Measurements from ENCODE around the gene TRIM44. TPM values are rescaled to one million over a fixed set of nuclear protein-coding genes. Genes with fewer than 3 reads are reported as not detected.
A peak's percentile ranks its signal among the peaks of the same experiment; 100 is the strongest.

The TRIM44 gene
- total and polyA plus RNA-seq, 4 experiments from 2014 or later: 34.7 to 53.1 (median 48.7) TPM

DNA sequence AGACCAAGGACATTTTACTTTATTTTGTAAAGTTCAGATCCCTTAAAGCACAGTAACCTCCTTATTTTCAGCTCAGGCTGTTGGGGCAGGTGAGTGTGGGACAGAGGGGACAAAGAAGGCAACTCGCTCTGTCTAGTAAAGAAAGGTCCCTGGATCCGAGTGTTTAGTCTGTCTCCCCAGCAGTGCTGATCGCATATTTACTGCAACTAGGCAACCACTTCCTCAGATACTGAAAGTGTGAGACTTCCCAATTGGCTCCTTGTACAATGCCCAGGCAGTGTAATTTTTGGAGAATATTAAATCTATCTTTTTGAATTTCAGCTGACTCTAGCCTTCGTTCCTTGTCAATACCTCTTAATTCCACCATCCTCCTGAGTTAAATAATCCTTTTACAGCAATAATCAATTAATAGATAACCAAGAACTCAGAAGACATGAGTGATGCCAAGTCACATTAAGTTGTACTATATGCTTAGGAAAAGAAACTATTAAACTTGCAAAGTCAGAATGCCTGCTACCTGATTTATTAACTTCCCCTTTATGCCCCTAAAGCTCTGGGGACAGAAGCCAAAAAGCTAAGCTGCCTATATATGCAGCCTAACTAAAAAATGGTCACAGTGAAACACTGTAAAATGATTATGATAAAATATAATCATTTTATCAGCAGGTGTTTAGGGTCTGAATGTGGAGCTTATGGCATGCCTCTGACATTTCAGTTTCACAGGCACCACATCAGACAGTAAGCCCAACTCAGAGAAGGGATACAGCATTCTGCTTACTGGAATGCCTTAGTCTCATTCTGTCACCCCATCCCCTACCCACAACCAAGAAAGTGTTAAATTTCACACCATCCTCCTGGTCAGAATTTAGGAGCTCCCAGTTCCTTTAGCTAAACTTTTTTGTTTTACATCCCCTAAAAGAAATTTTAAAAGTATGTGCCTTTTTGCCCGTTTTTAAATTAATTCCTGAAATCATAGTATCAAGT is 138.7 kb downstream of the TRIM44 start:
- Mint-ChIP-seq H3K36me3 (peaks cover 8 to 32% of the 10 kb centered on the region in 2 donors), H3K4me3 (no peak overlapping the region), H3K27ac (peak overlapping the region in 2 of 7 donors; percentile 19 to 23), H3K9me3 (no peaks in the 10 kb centered on the region), H3K27me3 (no peaks in the 10 kb centered on the region), H3K4me1 (peaks cover 0 to 19% (median 6%) of the 10 kb centered on the region in 4 donors)
- DNase-seq: no peak
- H3K27ac ChIP-seq (ENCODE audit: low read depth, low read length): no peak overlapping the region
- CTCF ChIA-PET (ENCODE audit: partially characterized antibody): interaction anchor here (0.8 to 1.1 kb wide), 4 partner anchors 9 to 21 kb away, joined by 3 to 5 read pairs (median 4); no protein-coding TSS in a partner anchor
- POLR2A ChIA-PET (ENCODE audit: partially characterized antibody): no interaction called here
- no peak overlapping the region for H3K4me3 ChIP-seq (ENCODE audit: low read length in 2 of 2)
- no peaks in the 10 kb centered on the region for H3K9me3 ChIP-seq (ENCODE audit: control insufficient read depth in 1 of 2, low read length in 2 of 2)
- H3K27me3 ChIP-seq (ENCODE audit: insufficient read depth, low read length): no peaks in the 10 kb centered on the region
- no peaks in the 10 kb centered on the region for H3K4me1 ChIP-seq (ENCODE audit: insufficient read depth, low read length)
- intact Hi-C loops (cut with micrococcal nuclease): no loop called here
- H3K36me3 ChIP-seq (ENCODE audit: insufficient read depth, low read length): no peaks in the 10 kb centered on the region

- POLR2A ChIA-PET (ENCODE audit: partially characterized antibody): no interaction called here
- DNase-seq: no peak
- Histone ChIP-seq H3K4me1 (ENCODE audit: insufficient read depth, low read length) (no peaks in the 10 kb centered on the region), H3K4me3 (ENCODE audit: low read length in 2 of 2) (no peak overlapping the region), H3K27me3 (ENCODE audit: insufficient read depth, low read length) (no peaks in the 10 kb centered on the region), H3K9me3 (ENCODE audit: control insufficient read depth in 1 of 2, low read length in 2 of 2) (no peaks in the 10 kb centered on the region), H3K36me3 (ENCODE audit: insufficient read depth, low read length) (no peaks in the 10 kb centered on the region), H3K27ac (ENCODE audit: low read depth, low read length) (no peak overlapping the region)
- no peak overlapping the region for H3K27ac Mint-ChIP-seq
- no peaks in the 10 kb centered on the region for H3K27me3 Mint-ChIP-seq
- peaks cover 0 to 19% (median 5%) of the 10 kb centered on the region in 4 donors for H3K4me1 Mint-ChIP-seq
- CTCF ChIA-PET (ENCODE audit: partially characterized antibody): interaction anchor here (1.0 to 1.5 kb wide), 2 partner anchors 10 to 20 kb away, joined by 3 to 10 read pairs; no protein-coding TSS in a partner anchor
- H3K9me3 Mint-ChIP-seq: no peaks in the 10 kb centered on the region
- intact Hi-C loops (cut with micrococcal nuclease): no loop called here
- H3K36me3 Mint-ChIP-seq: peaks cover 15 to 38% of the 10 kb centered on the region in 2 donors
- no peak overlapping the region for H3K4me3 Mint-ChIP-seq
These were observed 139.6 kb downstream of the TRIM44 start for GRCh38 chr11:35802221-35802620.

GRCh38 chr11:35802672-35803071 is 140.1 kb downstream of the TRIM44 start:
- intact Hi-C loops (cut with micrococcal nuclease): no loop called here
- Mint-ChIP-seq H3K9me3 (no peaks in the 10 kb centered on the region), H3K4me3 (no peak overlapping the region), H3K27me3 (no peaks in the 10 kb centered on the region), H3K27ac (no peak overlapping the region), H3K36me3 (peaks cover 17 to 38% of the 10 kb centered on the region in 2 donors), H3K4me1 (peaks cover 0 to 16% (median 3%) of the 10 kb centered on the region in 4 donors)
- Histone ChIP-seq H3K9me3 (ENCODE audit: control insufficient read depth in 1 of 2, low read length in 2 of 2) (no peaks in the 10 kb centered on the region), H3K27ac (ENCODE audit: low read depth, low read length) (no peak overlapping the region), H3K4me3 (ENCODE audit: low read length in 2 of 2) (no peak overlapping the region), H3K4me1 (ENCODE audit: insufficient read depth, low read length) (no peaks in the 10 kb centered on the region), H3K27me3 (ENCODE audit: insufficient read depth, low read length) (no peaks in the 10 kb centered on the region), H3K36me3 (ENCODE audit: insufficient read depth, low read length) (no peaks in the 10 kb centered on the region)
- ChIA-PET CTCF (ENCODE audit: partially characterized antibody) (interaction anchor here (1.5 kb wide), 1 partner anchor 19 kb away, joined by 10 read pairs; no protein-coding TSS in a partner anchor), POLR2A (ENCODE audit: partially characterized antibody) (no interaction called here)
- no peak for DNase-seq

DNA sequence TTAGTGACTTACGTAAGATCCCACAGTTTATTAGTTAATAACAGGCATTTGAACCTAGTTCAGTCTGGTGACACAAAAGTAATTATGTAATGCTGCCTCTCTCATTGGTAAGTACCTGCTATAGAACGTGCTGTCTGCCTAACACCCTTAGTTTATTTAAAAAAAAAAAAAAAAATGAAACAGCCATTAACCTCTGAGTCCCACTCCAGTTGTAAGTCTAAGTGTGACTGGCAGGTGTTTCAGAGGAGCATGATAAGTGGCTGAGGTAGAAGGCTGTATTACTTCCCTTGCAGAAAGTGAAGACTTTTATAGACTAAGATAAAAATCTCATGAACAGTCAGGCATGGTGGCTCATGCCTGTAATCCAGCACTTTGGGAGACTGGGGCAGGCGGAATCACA is 140.5 kb downstream of the TRIM44 start:
- Mint-ChIP-seq H3K9me3 (no peaks in the 10 kb centered on the region), H3K27ac (no peak overlapping the region), H3K4me1 (peaks cover 0 to 13% (median 3%) of the 10 kb centered on the region in 4 donors), H3K4me3 (no peak overlapping the region), H3K36me3 (peaks cover 17 to 34% of the 10 kb centered on the region in 2 donors), H3K27me3 (no peaks in the 10 kb centered on the region)
- H3K27me3 ChIP-seq (ENCODE audit: insufficient read depth, low read length): no peaks in the 10 kb centered on the region
- no peaks in the 10 kb centered on the region for H3K36me3 ChIP-seq (ENCODE audit: insufficient read depth, low read length)
- no peak for DNase-seq
- intact Hi-C loops (cut with micrococcal nuclease): no loop called here
- no peaks in the 10 kb centered on the region for H3K9me3 ChIP-seq (ENCODE audit: control insufficient read depth in 1 of 2, low read length in 2 of 2)
- no peaks in the 10 kb centered on the region for H3K4me1 ChIP-seq (ENCODE audit: insufficient read depth, low read length)
- CTCF ChIA-PET (ENCODE audit: partially characterized antibody): interaction anchor here (1.5 kb wide), 1 partner anchor 19 kb away, joined by 10 read pairs; no protein-coding TSS in a partner anchor
- H3K4me3 ChIP-seq (ENCODE audit: low read length in 2 of 2): no peak overlapping the region
- H3K27ac ChIP-seq (ENCODE audit: low read depth, low read length): no peak overlapping the region
- POLR2A ChIA-PET (ENCODE audit: partially characterized antibody): no interaction called here

DNA sequence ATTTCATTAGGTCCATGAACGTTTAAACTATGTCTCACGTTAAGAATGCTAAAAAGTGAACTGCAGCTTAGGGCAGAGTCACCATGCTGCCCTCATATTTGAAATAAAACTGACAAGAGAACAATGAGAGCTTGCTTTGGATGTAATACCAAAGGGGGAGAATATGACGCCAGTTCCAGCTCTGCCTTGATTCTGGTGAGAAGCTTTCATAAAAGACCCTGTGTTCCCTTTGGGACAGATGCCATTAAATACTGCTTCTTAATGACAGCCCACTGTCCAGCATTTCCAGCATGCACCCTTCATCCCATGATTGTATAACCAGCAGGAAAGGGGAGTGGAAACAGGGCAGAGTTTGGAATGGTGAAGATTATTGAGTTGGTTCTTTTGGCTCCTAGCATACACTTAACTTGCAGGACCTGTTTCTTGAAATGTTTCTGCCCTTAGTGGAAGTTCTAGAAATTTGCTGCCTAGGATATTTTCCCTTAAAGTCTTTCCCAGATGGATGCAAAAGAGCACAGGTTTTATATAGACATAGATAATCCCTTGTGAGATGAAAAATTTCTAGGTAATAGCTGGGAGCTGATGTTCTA is 142.0 kb downstream of the TRIM44 start:
- H3K4me3 ChIP-seq (ENCODE audit: low read length in 2 of 2): no peak overlapping the region
- no peaks in the 10 kb centered on the region for H3K4me1 ChIP-seq (ENCODE audit: insufficient read depth, low read length)
- H3K4me1 Mint-ChIP-seq: peaks cover 0 to 6% (median 3%) of the 10 kb centered on the region in 4 donors
- H3K4me3 Mint-ChIP-seq: no peak overlapping the region
- ChIA-PET POLR2A (ENCODE audit: partially characterized antibody) (no interaction called here), CTCF (ENCODE audit: partially characterized antibody) (interaction anchor here (1.0 to 1.5 kb wide), 2 partner anchors 9 to 18 kb away, joined by 3 to 7 read pairs; no protein-coding TSS in a partner anchor)
- H3K27me3 ChIP-seq (ENCODE audit: insufficient read depth, low read length): no peaks in the 10 kb centered on the region
- H3K27ac Mint-ChIP-seq: no peak overlapping the region
- no peak for DNase-seq
- no peaks in the 10 kb centered on the region for H3K9me3 ChIP-seq (ENCODE audit: control insufficient read depth in 1 of 2, low read length in 2 of 2)
- no peaks in the 10 kb centered on the region for H3K27me3 Mint-ChIP-seq
- no peaks in the 10 kb centered on the region for H3K36me3 ChIP-seq (ENCODE audit: insufficient read depth, low read length)
- H3K27ac ChIP-seq (ENCODE audit: low read depth, low read length): no peak overlapping the region
- intact Hi-C loops (cut with micrococcal nuclease): no loop called here
- H3K9me3 Mint-ChIP-seq: no peaks in the 10 kb centered on the region
- H3K36me3 Mint-ChIP-seq: peaks cover 25 to 41% of the 10 kb centered on the region in 2 donors

DNA sequence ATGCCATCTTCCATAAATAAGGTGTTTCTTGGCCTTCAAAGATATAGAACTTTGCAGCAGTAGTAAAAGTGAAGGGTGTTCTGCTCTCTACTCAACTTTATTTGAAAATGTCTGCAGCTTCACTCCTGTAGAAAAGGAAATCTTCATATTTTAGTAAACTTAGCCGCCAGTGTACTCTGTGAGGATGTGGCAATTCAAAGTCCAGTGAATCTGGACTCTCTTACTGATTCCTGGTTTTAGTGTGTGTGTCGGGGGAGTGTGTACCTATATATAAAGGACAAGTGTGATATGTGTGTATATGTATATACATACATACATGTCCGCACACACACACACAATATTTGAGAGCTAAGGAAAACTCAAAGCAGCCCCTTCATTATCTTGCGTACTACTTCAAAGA is 147.0 kb downstream of the TRIM44 start:
- intact Hi-C loops (cut with micrococcal nuclease): no loop called here
- Histone ChIP-seq H3K27me3 (ENCODE audit: insufficient read depth, low read length) (no peaks in the 10 kb centered on the region), H3K4me3 (ENCODE audit: low read length in 2 of 2) (no peak overlapping the region), H3K9me3 (ENCODE audit: control insufficient read depth in 1 of 2, low read length in 2 of 2) (no peaks in the 10 kb centered on the region), H3K27ac (ENCODE audit: low read depth, low read length) (no peak overlapping the region), H3K4me1 (ENCODE audit: insufficient read depth, low read length) (no peaks in the 10 kb centered on the region), H3K36me3 (ENCODE audit: insufficient read depth, low read length) (no peaks in the 10 kb centered on the region)
- ChIA-PET CTCF (ENCODE audit: partially characterized antibody) (interaction anchor here (3.5 kb wide), 1 partner anchor 11 kb away, joined by 18 read pairs; no protein-coding TSS in a partner anchor), POLR2A (ENCODE audit: partially characterized antibody) (no interaction called here)
- Mint-ChIP-seq H3K4me1 (no peaks in the 10 kb centered on the region), H3K4me3 (no peak overlapping the region), H3K9me3 (no peaks in the 10 kb centered on the region), H3K36me3 (peaks cover 31 to 34% of the 10 kb centered on the region in 2 donors), H3K27ac (peak overlapping the region in 1 of 7 donors; percentile 3), H3K27me3 (no peaks in the 10 kb centered on the region)
- DNase-seq: no peak

DNA sequence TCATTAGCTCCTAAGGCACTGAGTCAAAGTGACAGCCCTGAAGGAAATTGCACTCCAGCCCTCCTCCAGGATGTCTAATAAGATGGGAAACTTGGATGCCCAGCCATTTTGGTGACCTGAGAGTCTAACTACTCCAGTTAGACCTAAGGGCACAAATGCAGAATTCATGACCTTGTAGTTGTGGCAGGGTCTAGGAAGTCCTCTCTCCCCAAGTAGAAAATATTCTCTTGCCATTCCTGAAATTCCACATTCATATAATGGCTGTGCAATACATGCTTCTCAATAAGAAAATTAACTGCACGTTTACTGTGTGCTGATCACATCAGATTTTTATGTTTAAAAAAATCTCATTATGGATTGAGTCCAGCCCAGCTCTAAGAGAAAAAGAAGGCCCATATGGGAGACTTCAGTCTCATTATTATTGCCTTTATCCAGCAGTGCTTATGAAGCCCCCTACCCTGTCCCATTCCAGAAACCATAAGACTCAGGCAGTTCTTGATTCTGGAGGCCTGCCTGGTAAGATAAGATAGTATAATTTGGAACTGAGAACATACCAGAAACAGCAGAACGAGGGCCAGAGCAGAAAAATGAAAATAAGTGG is 147.6 kb downstream of the TRIM44 start:
- H3K9me3 Mint-ChIP-seq: no peaks in the 10 kb centered on the region
- ChIA-PET POLR2A (ENCODE audit: partially characterized antibody) (no interaction called here), CTCF (ENCODE audit: partially characterized antibody) (interaction anchor here (3.5 kb wide), 1 partner anchor 11 kb away, joined by 18 read pairs; no protein-coding TSS in a partner anchor)
- H3K27ac ChIP-seq (ENCODE audit: low read depth, low read length): no peak overlapping the region
- no peaks in the 10 kb centered on the region for H3K27me3 ChIP-seq (ENCODE audit: insufficient read depth, low read length)
- no peak overlapping the region for H3K4me3 ChIP-seq (ENCODE audit: low read length in 2 of 2)
- no peaks in the 10 kb centered on the region for H3K9me3 ChIP-seq (ENCODE audit: control insufficient read depth in 1 of 2, low read length in 2 of 2)
- intact Hi-C loops (cut with micrococcal nuclease): no loop called here
- H3K36me3 Mint-ChIP-seq: peaks cover 34 to 37% of the 10 kb centered on the region in 2 donors
- no peak for DNase-seq
- H3K4me1 ChIP-seq (ENCODE audit: insufficient read depth, low read length): no peaks in the 10 kb centered on the region
- H3K27ac Mint-ChIP-seq: no peak overlapping the region
- no peaks in the 10 kb centered on the region for H3K4me1 Mint-ChIP-seq
- H3K27me3 Mint-ChIP-seq: no peaks in the 10 kb centered on the region
- H3K4me3 Mint-ChIP-seq: no peak overlapping the region
- H3K36me3 ChIP-seq (ENCODE audit: insufficient read depth, low read length): no peaks in the 10 kb centered on the region
